ENCODE results near the gene CDK14.

- no peak for TF ChIP-seq EZH2 (IDR thresholded peaks at IDR 0.05; ENCODE audit: low read length, missing control alignments)
- TF ChIP-seq CTCF (conservative IDR thresholded peaks at IDR 0.05 in 1 of 2, IDR thresholded peaks at IDR 0.05 in 1 of 2; ENCODE audit: low read depth in 1 of 2, low read length in 2 of 2) = no peak
Measured at GRCh38 chr7:90761584-90761983, 165.5 kb downstream of the CDK14 start.

Data from fibroblast of lung (primary cell).